Stomach (tissue), 9 donors: ENCODE data around the gene CST9. TPM values are rescaled to one million over a fixed set of nuclear protein-coding genes. Genes with fewer than 3 reads are reported as not detected.

Experiments
- DNase-seq, 2 donors: peaks; one replicate each; pipeline versions ENCODE4 v3.0.0 to v3.0.0-alpha.2; 2013 to 2019
- H3K27ac ChIP-seq, 5 donors: fragments of 200-600 bp in 4 of 5; sonication (generic) in 4 of 5; one replicate each; pipeline ENCODE4 v1.5.1; 2013 to 2019; ENCODE audit warnings: mild to moderate bottlenecking in 1 of 5, moderate library complexity in 1 of 5
- H3K27me3 ChIP-seq, 3 donors: fragments of 200-600 bp; sonication (generic); one replicate each; pipeline ENCODE4 v1.5.1; 2017 to 2019; ENCODE audit warnings: mixed run types in 1 of 3
- H3K36me3 ChIP-seq, 4 donors: fragments of 200-600 bp; sonication (generic); 1 replicate in 3 of 4; 2 replicates in 1 of 4; pipeline ENCODE4 v1.5.1; 2016 to 2019
- H3K4me1 ChIP-seq, 4 donors: fragments of 200-600 bp; sonication (generic); one replicate each; pipeline ENCODE4 v1.5.1; 2016 to 2019
- H3K4me3 ChIP-seq, 4 donors: fragments of 200-600 bp; sonication (generic) in 3 of 4; one replicate each; pipeline ENCODE4 v1.5.1; 2016 to 2019; ENCODE audit warnings: mild to moderate bottlenecking in 1 of 4
- H3K9me3 ChIP-seq, 4 donors: fragments of 200-600 bp; sonication (generic); one replicate each; pipeline ENCODE4 v1.5.1; 2016 to 2019
- CTCF ChIP-seq, 7 experiments: fragments of 450-650 bp in 4 of 7; fragments of 200-600 bp in 3 of 7; sonication (generic) in 3 of 7; IDR thresholded peaks; one replicate each; pipeline ENCODE4 v1.5.1; 2016 to 2019; ENCODE audit warnings: antibody characterized with exemption in 7 of 7, control low read depth in 2 of 7, mild to moderate bottlenecking in 1 of 7
- EP300 ChIP-seq: sonication (generic); formaldehyde crosslinking; IDR thresholded peaks from one replicate; pipeline ENCODE4 v1.6.1; 2017; ENCODE audit warnings: antibody characterized with exemption
- POLR2A ChIP-seq, 4 donors: fragments of 450-650 bp; IDR thresholded peaks; one replicate each; pipeline ENCODE4 v1.6.1; 2016; ENCODE audit warnings: antibody characterized with exemption in 4 of 4, control low read depth in 2 of 4, mild to moderate bottlenecking in 1 of 4, moderate library complexity in 1 of 4
- POLR2AphosphoS5 ChIP-seq, 3 donors: sonication (generic); formaldehyde crosslinking; IDR thresholded peaks; one replicate each; pipeline ENCODE4 v1.6.1; 2016; ENCODE audit warnings: antibody characterized with exemption in 3 of 3
- WGBS, 5 donors: extraction: QIAGEN DNeasy Blood & Tissue Kit in 3 of 5; methylation state at CpG; one replicate each; pipeline versions ENCODE4 v1.1.5 to v1.1.7; 2013 to 2018; 5-methylcytosine and 5-hydroxymethylcytosine counted together
- intact Hi-C: fragments of 100-400 bp; cut with DNase I; formaldehyde crosslinking; loops from one replicate; pipeline ENCODE4 v1.15.1; 2023; ENCODE audit warnings: low total_unique reads
- polyA plus RNA-seq, 3 donors: library from polyadenylated mRNA; stranded (reverse); fragments of 200-250 nt; gene quantifications; one replicate each; pipeline ENCODE4 v1.2.3, GENCODE V29; 2013
- total RNA-seq, 5 donors: library from RNA; depleted of rRNA; stranded (reverse); fragments of >200 nt; gene quantifications; one replicate each; pipeline versions ENCODE4 v1.1.0 to v1.2.3, GENCODE V29; 2014 to 2016
- donor health status: healthy with polysubstance abuse.
- donor health status: Bipolar disorder and iron deficiency.
- donor health status: healthy.

Gene CST9
- total and polyA plus RNA-seq, 8 donors: not detected

GRCh38 chr20:23568971-23569330 lies 36.8 kb downstream of the CST9 start:
- 79 to 96% (median 90%) methylated on average over 1 of the region's 1 CpG for WGBS, 5 donors
- no peaks in the 10 kb centered on the region for H3K36me3 ChIP-seq

GRCh38 chr20:23568320-23568970 lies 37.3 kb downstream of the CST9 start, which contains the start of gene CST9L:
Gene CST9L, minus strand, starts transcription at chr20:23568484. Its CDS starts 34 bp downstream, at chr20:23568450.
- Histone ChIP-seq H3K36me3 (no peaks in the 10 kb centered on the region), H3K27ac (no peak within 1 kb of the TSS), H3K4me1 (no peaks in the 10 kb centered on the region), H3K27me3 (peaks cover 0 to 12% (median 0%) of the 10 kb centered on the region in 3 donors), H3K9me3 (peaks cover 0 to 1% (median 0%) of the 10 kb centered on the region in 4 donors), H3K4me3 (no peak within 1 kb of the TSS)
- no peak for DNase-seq
- TF ChIP-seq POLR2AphosphoS5 (IDR thresholded peaks at IDR 0.05): no peak
- TF ChIP-seq CTCF (IDR thresholded peaks at IDR 0.05): no peak
- no peak for TF ChIP-seq EP300
- TF ChIP-seq POLR2A (IDR thresholded peaks at IDR 0.05): no peak
- WGBS, 5 donors: 64 to 72% (median 70%) methylated on average over 8 to 11 of the region's 11 CpGs
- intact Hi-C loops: no loop called here

More at GRCh38 chr20:23568971-23569330, 36.8 kb downstream of the CST9 start:
- Histone ChIP-seq H3K4me1 (no peaks in the 10 kb centered on the region), H3K27ac (no peak overlapping the region), H3K4me3 (no peak overlapping the region), H3K9me3 (no peaks in the 10 kb centered on the region), H3K27me3 (peaks cover 0 to 12% (median 0%) of the 10 kb centered on the region in 3 donors)
- DNase-seq: no peak
- intact Hi-C loops: no loop called here
- TF ChIP-seq POLR2A (IDR thresholded peaks at IDR 0.05) (no peak), POLR2AphosphoS5 (IDR thresholded peaks at IDR 0.05) (no peak), CTCF (IDR thresholded peaks at IDR 0.05) (no peak), EP300 (no peak)

- Histone ChIP-seq H3K9me3 (peaks cover 1 to 22% (median 15%) of the 10 kb centered on the region in 4 donors), H3K4me3 (no peak overlapping the region), H3K36me3 (no peaks in the 10 kb centered on the region), H3K27ac (no peak overlapping the region), H3K27me3 (peaks cover 0 to 12% (median 0%) of the 10 kb centered on the region in 3 donors), H3K4me1 (no peaks in the 10 kb centered on the region)
- TF ChIP-seq POLR2AphosphoS5 (IDR thresholded peaks at IDR 0.05) (no peak), CTCF (IDR thresholded peaks at IDR 0.05) (no peak)
- no peak for DNase-seq
- intact Hi-C loops: no loop called here
- WGBS, 5 donors: 69 to 89% (median 82%) methylated on average over 6 to 7 of the region's 7 CpGs
Observed at GRCh38 chr20:23566199-23566932, 39.4 kb downstream of the CST9 start.

- WGBS, 5 donors: 79 to 96% (median 88%) methylated on average over 2 of the region's 2 CpGs
- intact Hi-C loops: no loop called here
- no peaks in the 10 kb centered on the region for H3K36me3 ChIP-seq
- H3K27me3 ChIP-seq: peaks cover 0 to 12% (median 0%) of the 10 kb centered on the region in 3 donors
- H3K4me1 ChIP-seq: no peaks in the 10 kb centered on the region
- H3K9me3 ChIP-seq: peaks cover 5 to 25% (median 19%) of the 10 kb centered on the region in 4 donors
- H3K27ac ChIP-seq: no peak overlapping the region
- no peak for TF ChIP-seq EP300
- no peak for TF ChIP-seq POLR2AphosphoS5 (IDR thresholded peaks at IDR 0.05)
- TF ChIP-seq POLR2A (IDR thresholded peaks at IDR 0.05): no peak
- TF ChIP-seq CTCF (IDR thresholded peaks at IDR 0.05): no peak
- no peak for DNase-seq
- H3K4me3 ChIP-seq: no peak overlapping the region
Observed at GRCh38 chr20:23565503-23566045, 40.1 kb downstream of the CST9 start.
